ENCODE data around the gene RGMB. TPM values are rescaled to one million over a fixed set of nuclear protein-coding genes. Genes with fewer than 3 reads are reported as not detected.

RGMB gene
- total RNA-seq, 1 experiment from 2014 or later, result 6.8 TPM

DNA sequence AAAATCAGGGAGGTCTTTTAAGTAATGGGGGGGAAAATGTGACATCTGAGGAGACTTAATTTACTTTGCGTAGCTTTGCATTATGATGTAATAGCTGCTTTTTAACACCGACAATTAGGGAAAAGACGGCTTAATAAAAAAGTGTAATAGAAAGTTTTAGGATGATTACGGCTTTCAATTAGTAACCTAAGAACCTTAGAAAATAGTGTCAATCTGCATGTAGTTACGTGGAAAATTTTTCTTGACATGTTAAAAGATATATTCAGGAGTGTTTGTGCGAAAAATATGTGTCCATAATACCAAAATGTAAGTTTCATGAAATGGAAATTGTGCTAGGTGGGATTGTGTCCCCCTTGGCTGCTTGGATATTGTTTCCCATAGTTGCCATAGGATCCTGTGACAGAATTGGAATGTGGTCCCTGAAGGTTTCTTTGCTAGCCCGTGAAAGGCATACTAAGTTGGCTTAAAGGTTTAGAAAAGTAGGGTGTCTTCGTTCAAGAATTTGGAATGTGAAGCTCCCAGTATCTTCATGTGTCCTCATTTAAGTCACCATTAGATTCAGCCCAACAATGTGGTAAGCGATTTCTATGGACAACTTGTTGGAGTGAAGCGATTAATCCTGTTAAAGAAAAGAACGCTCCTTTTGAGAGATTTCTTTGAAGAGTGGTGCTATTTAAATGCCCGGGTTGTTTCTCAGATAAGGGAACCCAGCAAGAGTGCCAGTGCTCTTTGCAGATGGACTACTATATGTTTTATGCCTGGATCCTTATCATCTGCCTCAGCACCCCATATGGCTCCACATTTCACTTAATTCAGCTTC lies 2.0 kb downstream of the RGMB start:
- Histone ChIP-seq H3K9me3 (no peaks in the 10 kb centered on the region), H3K36me3 (peaks cover 30% of the 10 kb centered on the region), H3K27me3 (no peaks in the 10 kb centered on the region), H3K4me3 (peak overlapping the region; percentile 77)
- DNase-seq, result no peak

DNA sequence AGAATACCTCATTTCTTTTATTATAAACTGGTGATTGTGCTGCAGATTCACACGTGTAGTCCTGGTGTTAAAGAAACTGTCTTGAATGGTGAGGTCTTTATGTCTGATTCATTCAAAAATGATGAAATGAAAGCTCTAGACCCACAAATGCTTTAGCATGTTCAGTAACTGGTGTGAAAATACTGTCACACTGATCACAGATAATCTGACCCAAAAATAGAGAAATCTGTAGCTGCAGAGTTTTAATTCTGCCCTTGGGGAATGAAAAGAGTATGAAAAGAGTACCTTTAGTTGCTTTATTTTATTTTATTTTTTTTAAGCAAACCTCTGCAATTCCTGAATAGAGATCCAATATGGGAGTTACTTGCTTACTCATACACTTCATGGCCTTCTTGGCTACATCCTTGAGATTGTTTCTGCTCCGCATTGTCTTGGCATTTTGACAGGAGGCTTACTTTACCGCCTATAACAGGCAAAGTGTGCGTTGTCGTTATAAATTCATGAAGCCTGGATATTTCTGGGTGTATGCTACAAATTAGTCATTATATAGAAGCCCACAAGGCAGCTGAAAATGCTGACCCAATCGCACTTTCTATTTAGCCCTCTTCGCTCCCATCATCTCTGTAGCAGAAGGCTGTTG lies 2.7 kb downstream of the RGMB start:
- Histone ChIP-seq H3K4me3 (peak overlapping the region; percentile 77), H3K36me3 (peaks cover 37% of the 10 kb centered on the region), H3K27me3 (no peaks in the 10 kb centered on the region), H3K9me3 (no peaks in the 10 kb centered on the region)
- peak; percentile 50 for DNase-seq

DNA sequence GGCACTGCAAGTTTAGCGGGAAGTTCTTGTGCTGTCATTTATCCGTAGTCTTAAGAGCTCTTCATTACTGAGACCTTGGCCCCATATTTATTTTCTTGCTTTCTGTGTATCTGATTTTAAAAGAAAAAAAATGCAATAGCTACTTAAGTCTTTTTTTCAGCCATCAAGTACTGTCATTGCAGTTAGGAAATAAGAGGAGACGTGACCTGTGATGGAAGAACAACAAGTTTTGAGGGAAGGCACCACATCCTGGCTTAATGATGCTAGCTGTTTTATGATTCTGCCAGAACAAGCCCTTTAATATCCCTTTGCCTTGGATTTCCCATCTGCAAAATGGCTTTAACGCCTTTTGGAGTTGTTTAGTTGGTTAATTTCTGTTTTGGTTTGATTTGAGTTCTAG lies 3.8 kb downstream of the RGMB start:
- Histone ChIP-seq H3K27me3 (no peaks in the 10 kb centered on the region), H3K36me3 (peaks cover 48% of the 10 kb centered on the region), H3K9me3 (no peaks in the 10 kb centered on the region), H3K4me3 (no peak overlapping the region)
- no peak for DNase-seq

DNA sequence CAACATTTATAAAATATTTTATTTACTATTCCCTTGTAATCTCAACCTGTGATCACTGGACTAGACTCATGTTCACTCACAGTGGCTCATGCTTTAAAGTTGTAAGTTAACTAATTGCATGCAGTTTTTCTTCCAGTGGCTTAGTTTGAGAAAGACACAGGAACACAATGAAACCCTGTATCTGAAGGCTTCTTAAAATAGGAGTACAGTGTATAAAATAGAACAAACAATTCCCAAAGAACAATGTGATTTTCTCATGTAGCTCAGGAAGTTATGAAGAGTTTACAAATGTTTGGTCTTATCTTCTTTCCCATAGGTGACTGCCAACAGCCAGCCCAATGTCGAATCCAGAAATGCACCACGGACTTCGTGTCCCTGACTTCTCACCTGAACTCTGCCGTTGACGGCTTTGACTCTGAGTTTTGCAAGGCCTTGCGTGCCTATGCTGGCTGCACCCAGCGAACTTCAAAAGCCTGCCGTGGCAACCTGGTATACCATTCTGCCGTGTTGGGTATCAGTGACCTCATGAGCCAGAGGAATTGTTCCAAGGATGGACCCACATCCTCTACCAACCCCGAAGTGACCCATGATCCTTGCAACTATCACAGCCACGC lies 5.9 kb downstream of the RGMB start:
- Histone ChIP-seq H3K36me3 (peaks cover 69% of the 10 kb centered on the region), H3K9me3 (no peaks in the 10 kb centered on the region), H3K27me3 (no peaks in the 10 kb centered on the region), H3K4me3 (no peak overlapping the region)
- DNase-seq, result no peak

DNA sequence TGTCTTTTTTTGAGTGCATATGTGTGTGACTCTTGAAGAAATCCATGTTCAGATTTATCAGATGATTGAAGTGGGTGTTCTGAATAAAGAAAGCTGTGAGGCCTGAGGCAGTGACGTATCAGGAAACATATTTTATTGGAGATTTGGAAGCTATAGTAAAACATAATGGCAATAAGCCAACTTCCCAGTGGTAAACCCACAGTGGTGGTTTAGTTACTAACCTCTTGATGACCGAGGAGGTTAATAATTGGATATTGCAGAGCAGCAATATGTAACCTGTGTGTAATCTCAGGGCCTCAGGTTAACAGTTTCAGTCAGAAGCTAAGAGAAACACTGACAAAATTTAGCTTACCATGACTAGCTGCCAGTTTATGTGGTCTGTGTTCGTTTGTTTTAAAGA lies 6.9 kb downstream of the RGMB start:
- Histone ChIP-seq H3K4me3 (no peak overlapping the region), H3K9me3 (no peaks in the 10 kb centered on the region), H3K27me3 (no peaks in the 10 kb centered on the region), H3K36me3 (peaks cover 73% of the 10 kb centered on the region)
- no peak for DNase-seq

DNA sequence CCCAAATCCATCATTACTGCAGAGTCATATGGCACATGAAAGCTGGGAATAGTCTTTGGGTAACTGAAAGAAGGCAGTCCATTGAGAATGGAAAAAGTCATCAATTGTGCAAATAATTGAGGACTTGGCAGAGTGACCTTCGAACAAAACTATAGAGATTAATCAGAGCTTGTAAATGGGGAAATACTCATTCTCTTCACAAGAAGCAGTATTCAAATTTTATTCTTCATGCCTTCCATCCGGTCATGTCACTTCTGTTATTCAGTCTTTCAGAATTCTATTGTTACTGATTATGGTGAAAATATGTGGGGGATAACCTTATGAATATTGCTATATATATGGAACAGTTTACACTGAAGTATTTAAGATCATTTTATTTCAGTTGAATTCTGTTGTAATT lies 8.1 kb downstream of the RGMB start:
- Histone ChIP-seq H3K9me3 (no peaks in the 10 kb centered on the region), H3K27me3 (no peaks in the 10 kb centered on the region), H3K36me3 (peaks cover 79% of the 10 kb centered on the region), H3K4me3 (no peak overlapping the region)
- no peak for DNase-seq

DNA sequence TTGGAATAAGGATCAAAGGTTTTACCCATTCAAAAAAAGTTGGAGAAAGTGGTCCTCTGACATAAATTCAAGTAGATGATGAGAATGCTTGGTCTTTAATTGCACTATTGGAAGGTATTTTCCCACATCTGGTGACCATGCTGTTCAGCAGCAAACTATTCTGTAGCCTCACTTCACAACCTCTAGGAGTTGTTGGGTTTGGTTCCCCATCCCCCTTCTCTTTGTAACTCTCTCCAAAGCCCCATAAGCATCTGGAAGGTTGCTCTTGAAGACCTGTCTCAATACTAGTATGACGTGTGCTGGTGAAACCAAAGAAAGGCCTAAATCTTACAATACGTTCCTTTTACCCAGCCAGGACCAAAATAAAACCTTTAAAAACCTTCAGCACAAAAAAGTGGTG lies 8.5 kb downstream of the RGMB start:
- H3K27me3 ChIP-seq, result no peaks in the 10 kb centered on the region
- no peak for DNase-seq
- no peak overlapping the region for H3K4me3 ChIP-seq
- no peaks in the 10 kb centered on the region for H3K9me3 ChIP-seq
- H3K36me3 ChIP-seq, result peaks cover 83% of the 10 kb centered on the region

DNA sequence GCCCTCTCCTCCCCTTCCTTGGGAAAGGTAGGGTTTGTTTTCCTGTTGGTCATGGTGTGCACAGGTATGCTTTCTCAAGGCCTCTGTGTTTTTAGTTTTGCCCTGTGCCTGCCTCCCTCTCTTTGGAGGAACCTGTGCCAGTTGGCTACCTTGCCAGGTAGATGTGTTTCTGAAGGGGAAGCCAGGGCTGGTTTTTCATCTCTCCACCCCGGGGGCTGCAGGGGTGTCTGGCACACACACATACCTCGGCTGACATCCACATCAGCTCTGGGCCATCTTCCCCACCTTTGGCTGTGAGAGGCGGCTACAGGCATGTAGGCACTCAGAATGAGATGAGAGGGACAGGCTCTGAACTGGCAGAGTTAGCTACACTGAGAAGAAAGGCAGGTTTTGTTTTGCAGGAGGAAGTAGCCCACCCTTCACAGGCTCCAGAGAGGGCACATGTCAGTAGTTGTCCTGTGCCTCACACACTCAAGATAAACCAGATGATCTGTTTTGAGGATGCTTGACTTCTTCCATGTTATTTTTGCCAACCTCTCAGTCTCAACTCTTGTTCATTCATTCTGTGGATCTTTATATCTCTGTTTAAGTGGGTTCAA lies 9.7 kb downstream of the RGMB start:
- Histone ChIP-seq H3K36me3 (peaks cover 90% of the 10 kb centered on the region), H3K4me3 (no peak overlapping the region), H3K9me3 (no peaks in the 10 kb centered on the region), H3K27me3 (no peaks in the 10 kb centered on the region)
- DNase-seq, result no peak

DNA sequence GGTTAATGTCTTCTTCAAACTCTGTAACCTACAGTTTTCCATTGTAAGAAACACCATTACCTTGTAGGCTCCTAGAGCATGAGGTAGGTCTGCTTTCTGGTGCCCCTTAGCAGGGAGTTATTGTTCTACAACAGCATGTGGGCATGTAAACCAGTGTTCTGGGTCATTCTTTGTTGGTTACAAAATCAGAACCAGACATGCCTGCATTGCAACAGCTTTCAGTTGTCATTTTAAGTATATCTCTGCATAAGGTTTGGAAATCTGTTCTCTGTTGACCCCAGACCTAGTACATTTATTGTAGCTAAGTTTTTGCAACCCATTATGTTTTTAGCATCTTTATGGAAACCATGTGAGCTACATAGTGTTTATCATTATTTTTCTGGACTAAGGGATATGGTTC lies 10.9 kb downstream of the RGMB start:
- no peak for DNase-seq
- Histone ChIP-seq H3K9me3 (no peaks in the 10 kb centered on the region), H3K27me3 (no peaks in the 10 kb centered on the region), H3K4me3 (no peak overlapping the region), H3K36me3 (peaks cover 88% of the 10 kb centered on the region)

DNA sequence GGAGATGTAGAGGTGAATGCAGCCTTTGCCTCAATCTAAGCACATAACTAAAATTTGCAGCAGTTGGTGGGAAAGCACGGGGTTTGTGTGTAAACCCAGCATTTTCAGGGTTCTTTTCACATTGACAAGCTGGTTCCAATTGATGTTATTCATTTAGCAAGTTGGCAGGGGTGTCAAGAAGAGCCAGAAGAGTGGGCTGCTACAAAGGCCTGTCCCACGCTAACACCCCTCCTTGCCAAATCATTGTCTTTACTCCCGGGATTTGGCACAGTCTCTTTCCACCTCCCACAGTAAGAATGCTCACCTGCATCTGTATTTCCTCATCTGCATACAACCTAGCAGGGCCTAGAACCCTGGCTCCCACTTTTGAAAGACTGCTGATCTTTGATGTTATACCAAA lies 11.8 kb downstream of the RGMB start:
- DNase-seq, result no peak
- Histone ChIP-seq H3K36me3 (peaks cover 81% of the 10 kb centered on the region), H3K9me3 (no peaks in the 10 kb centered on the region), H3K4me3 (no peak overlapping the region), H3K27me3 (no peaks in the 10 kb centered on the region)

DNA sequence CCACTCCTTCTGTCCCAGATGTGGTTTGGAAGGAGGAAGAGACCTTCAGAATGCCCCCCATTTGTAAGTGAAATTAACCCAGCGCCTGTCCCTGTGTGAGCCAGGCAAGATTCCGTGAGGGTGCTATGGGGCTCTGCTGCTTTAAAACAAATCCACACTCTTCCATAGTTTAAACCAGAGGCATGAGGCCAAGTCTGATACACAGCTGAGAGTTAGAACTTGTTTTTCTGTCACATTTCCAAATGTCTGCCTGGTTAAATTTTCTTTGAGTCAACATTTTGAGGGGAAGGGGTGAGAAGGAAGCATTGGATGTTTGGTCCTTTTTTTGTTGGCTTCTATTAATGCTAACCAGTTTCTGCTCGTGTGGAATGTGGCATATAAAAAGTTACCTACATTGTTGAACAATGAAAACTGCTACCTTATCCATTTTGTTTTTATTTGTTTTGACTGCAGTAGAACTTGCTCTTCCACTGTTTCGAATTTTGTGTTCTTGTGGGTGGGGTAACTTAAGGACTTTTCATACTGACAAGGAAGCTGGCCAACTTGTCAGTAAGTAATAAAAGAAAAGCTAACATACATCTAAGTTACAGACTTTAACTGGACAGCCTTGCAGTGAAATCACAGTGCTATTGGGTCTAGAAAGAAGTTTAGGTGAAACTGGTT lies 12.9 kb downstream of the RGMB start:
- Histone ChIP-seq H3K9me3 (no peaks in the 10 kb centered on the region), H3K27me3 (no peaks in the 10 kb centered on the region), H3K36me3 (peaks cover 78% of the 10 kb centered on the region), H3K4me3 (no peak overlapping the region)
- DNase-seq, result no peak

DNA sequence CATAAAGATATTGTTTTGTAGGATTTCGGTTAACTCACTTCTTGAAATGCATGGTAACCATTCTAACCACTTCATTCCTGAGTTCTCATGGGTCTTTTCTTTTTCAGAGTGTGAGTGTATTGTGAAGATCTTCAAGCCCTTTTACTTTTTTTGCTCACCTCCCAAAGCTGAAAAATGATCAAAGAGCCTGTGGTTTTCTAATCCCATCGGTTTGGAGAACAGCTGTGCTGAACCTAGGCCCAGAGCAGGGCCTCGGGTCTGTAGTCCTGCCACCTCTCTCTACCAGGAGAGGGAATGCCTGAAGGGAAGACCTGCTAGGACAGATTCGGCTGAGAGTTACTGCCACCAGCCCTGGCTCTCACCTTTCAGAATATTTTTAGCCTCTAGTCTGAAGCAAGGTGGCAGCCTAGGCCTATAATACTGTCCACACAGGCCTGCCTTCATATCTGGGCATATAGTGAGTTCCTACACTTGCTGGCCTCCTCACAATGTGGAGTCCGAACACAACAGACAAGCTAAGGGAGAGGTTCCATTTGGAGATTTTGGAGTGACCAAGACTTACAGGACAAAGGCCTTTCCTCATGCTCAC lies 13.8 kb downstream of the RGMB start:
- no peaks in the 10 kb centered on the region for H3K27me3 ChIP-seq
- no peaks in the 10 kb centered on the region for H3K9me3 ChIP-seq
- peaks cover 69% of the 10 kb centered on the region for H3K36me3 ChIP-seq
- H3K4me3 ChIP-seq, result no peak overlapping the region
- no peak for DNase-seq

DNA sequence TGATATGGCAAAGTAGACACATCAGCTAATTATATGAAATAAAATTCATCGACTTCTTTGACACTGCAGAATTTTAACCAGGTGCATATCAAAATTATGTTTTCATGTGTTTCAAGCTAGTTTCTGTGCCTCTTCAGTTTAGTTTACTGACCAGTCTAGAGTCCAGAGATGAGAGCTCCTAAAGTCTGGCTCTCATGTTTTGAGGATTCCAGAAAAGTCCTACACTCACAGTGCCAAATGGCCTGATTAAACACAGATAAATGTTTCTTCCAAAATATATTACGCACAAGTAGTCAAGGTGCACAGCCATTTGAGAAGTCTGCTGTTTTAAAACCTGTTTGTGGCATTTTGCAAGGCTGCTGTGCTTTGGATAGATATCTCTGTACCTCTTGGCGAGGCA lies 15.6 kb downstream of the RGMB start:
- no peaks in the 10 kb centered on the region for H3K27me3 ChIP-seq
- H3K36me3 ChIP-seq, result peaks cover 61% of the 10 kb centered on the region
- H3K4me3 ChIP-seq, result no peak overlapping the region
- H3K9me3 ChIP-seq, result no peaks in the 10 kb centered on the region
- no peak for DNase-seq

DNA sequence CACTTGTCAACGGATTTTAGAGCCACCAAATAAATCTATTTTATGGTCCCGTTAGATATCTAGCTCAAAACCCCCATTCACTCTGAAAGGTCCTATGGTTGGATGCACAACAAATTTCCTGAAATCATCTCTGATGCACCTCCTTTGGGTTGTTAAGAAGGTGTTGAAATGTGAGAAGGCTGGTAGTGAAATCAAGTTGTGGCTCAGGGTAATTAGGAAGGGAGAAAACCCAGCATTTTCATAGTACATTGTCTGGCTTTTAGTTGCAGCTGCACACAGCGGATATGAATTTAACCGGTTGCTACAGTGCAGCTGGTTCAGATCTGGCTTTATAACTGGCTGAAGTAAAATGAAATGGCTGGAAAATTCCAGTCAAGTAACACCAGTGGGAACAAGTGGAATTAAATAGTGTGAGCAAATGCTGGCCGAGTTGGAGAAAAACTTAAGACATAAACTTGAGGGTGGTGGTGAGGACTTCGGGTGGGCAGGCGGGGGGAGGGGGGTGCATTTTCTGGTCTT lies 17.6 kb downstream of the RGMB start:
- Histone ChIP-seq H3K27me3 (no peaks in the 10 kb centered on the region), H3K4me3 (no peak overlapping the region), H3K36me3 (peaks cover 58% of the 10 kb centered on the region), H3K9me3 (no peaks in the 10 kb centered on the region)
- no peak for DNase-seq

DNA sequence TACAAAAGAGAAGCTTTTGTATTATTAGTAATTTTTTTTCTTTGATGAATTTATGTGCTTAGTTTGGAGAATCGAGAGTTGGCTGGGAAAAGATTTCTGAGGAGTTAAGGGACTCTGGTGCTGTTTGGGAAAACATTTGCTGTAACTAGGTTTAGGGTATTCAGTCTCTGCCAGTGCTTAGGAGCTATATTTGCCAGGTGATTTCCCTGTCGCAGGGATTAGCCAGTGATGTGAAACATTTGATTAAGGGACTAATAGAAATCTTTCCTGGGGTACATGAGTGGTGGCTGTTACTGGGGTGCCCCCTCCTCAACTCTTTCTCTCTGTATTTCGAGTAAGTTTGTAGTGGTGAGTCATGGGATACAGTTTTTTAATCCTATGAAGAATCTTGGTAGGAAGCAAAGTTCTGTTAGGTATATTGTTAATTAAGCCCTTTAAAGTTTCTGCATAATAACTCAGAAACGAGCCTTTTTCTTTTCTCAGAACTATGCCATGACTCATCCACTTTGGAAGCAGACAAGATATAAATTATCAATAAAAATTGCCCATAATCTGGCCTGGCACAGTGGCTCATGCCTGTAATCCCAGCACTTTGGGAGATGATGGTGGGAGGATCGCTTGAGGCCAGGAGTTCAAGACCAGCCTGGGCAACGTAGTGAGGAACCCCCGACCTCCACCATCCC lies 18.6 kb downstream of the RGMB start:
- Histone ChIP-seq H3K36me3 (peaks cover 52% of the 10 kb centered on the region), H3K9me3 (no peaks in the 10 kb centered on the region), H3K4me3 (no peak overlapping the region), H3K27me3 (no peaks in the 10 kb centered on the region)
- no peak for DNase-seq

DNA sequence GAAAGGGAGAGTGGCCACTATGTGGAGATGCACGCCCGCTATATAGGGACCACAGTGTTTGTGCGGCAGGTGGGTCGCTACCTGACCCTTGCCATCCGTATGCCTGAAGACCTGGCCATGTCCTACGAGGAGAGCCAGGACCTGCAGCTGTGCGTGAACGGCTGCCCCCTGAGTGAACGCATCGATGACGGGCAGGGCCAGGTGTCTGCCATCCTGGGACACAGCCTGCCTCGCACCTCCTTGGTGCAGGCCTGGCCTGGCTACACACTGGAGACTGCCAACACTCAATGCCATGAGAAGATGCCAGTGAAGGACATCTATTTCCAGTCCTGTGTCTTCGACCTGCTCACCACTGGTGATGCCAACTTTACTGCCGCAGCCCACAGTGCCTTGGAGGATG lies 19.8 kb downstream of the RGMB start:
- H3K27me3 ChIP-seq, result no peaks in the 10 kb centered on the region
- H3K9me3 ChIP-seq, result no peaks in the 10 kb centered on the region
- H3K4me3 ChIP-seq, result no peak overlapping the region
- DNase-seq, result no peak
- peaks cover 41% of the 10 kb centered on the region for H3K36me3 ChIP-seq

All from MG63 (cell line).